GM21526 (cell line): ENCODE results near the gene ZNF710.

ENCODE experiments used
- ATAC-seq: cut with Tn5 transposase; IDR thresholded peaks from one replicate; pipeline ENCODE4 v1.9.1; 2021; ENCODE audit warnings: moderate library complexity; ENCODE audit not compliant: unreplicated experiment, low FRiP score

Gene ZNF710

DNA sequence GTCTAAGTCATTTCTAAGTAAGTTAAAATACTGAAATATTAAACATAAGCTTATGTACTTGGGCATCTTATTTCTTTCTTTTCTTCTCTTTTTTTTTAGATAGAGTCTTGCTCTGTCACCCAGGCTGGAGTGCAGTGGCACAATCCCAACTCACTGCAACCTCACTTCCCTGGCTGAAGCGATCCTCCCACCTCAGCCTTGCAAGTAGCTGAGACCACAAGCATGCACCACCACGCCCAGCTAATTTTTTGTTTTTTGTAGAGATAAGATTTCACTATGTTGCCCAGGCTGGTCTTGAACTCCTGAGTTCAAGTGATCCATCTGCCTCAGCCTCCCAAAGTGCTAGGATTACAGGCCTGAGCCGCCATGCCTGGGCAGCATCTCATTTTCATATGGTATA is 16.0 kb upstream of the ZNF710 start:
- no peak for ATAC-seq

GRCh38 chr15:89991312-89991711 is 9.8 kb upstream of the ZNF710 start:
- ATAC-seq = no peak

DNA sequence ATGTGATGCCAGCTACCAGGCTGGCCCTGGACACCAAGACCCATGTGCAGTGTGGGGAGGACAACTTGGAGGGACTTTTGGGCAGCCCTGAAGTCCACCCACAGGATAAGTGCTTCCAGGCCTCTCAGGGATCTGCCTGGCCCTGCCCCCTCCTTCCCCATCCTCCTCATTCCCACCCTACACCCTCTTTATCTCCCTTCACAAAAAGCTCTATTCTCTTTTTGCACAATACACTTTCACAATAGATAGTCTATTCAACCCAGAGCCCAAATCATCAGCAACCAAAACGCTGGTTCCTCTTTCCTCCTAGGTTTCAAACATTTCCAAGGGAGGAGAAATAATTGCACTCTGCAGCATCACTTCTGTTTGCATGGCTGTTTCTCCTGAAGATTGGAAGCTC is 7.8 kb upstream of the ZNF710 start:
- no peak for ATAC-seq

GRCh38 chr15:89997079-89997478 is 4.0 kb upstream of the ZNF710 start:
- ATAC-seq = no peak

DNA sequence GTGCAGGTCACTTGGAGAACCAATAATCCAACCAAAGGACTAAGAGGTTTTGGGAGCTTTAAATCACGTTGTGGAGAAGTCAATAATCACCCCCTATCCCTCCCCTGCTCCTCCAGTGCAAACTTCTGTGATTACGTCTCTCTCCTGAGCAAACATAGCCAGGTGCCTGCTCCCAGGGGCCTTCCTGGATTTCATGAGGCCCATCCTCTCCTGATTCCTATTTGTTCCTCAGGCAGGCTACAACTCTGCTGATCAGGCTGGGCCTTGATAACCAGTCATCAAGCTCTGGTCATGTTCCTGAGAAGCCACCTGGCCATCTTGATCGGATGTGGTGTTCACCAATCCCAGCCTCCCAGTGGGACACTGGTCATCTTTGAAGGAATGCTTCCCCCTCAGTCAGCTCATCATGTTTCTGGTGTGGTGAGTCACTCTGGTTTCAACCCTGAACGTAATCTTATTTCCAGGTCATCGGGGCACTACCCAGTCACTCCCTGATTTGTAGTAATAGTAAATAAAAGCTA is 2.9 kb upstream of the ZNF710 start:
- ATAC-seq = no peak

DNA sequence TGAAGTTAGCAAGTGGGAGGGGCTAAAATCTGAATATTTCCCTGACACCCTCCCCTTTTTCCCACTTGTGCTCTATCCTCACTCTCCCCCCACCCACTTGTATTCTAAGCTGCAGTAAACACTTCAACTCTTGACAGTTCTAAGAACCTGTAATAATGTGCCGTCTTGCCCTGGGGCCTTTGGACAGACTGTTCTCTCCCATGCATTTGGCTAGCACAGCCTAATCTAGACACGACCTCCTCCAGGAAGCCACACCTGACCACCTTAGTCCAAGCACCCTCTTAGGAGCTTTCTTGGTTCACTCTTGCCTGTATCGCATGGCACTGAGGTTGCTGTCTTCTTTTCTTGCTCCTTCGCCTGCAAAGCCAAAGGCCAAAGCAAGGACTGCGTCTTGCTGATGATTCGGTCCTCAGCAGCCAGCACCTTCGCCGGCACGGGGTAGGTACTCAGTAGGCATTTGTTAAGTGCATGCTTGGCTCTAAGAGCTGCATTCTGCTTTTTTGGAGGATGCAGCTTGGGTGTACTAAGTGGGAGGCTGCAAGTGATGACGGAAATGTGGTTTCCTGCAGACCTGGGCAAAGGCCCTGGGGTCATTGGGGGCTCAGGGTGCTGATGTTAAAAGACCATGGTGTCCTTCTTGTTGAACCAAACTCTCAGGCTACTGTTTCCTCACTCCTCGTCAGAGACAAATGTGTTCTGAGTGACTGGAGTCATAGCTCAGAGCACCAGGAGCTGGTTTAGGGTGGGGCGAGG is 2.0 kb upstream of the ZNF710 start:
- ATAC-seq = no peak

- no peak for ATAC-seq
Measured at GRCh38 chr15:89999676-90000185, 1.4 kb upstream of the ZNF710 start.

- ATAC-seq = no peak
Measured at GRCh38 chr15:90000186-90001001, 730 bp upstream of the ZNF710 start.

DNA sequence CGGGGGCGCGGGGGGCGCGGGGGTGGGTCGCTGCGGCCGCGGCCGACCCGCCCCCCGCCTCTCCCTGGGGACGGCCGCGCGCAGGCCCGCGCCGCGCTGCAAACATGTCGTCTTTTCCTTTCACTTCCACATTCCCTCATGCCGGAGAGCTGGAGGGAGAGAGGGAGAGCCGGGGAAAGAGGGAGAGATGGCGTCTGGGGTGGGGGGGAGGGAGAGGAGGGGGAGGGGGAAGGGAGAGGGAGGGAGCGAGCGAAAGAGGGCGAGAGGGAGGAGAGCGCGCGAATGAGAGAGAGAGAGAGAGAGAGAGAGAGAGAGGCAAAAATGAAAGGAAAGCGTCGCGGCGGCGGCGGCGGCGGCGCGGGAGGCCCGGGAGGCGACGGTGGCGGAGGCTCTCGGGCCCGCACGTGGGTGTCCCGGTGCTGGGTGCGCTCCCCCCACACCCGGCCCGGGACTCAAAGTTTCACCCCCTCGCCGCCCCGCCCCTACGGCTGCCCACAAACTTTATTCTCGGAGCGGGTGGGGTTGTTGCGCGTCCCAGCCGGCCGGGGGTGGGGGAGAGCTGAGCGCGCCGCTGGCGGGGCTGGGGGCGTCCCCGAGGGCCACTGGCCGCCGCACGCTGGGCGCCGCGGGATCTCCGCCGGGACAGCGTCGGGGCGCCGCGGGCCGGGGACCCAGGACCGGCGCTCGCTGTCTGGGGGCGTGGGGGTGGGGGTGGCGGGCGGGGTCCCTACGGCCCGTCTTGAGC is 731 bp downstream of the ZNF710 start:
- ATAC-seq = no peak

- ATAC-seq = no peak
Measured at GRCh38 chr15:90002428-90002844, 1.3 kb downstream of the ZNF710 start.

DNA sequence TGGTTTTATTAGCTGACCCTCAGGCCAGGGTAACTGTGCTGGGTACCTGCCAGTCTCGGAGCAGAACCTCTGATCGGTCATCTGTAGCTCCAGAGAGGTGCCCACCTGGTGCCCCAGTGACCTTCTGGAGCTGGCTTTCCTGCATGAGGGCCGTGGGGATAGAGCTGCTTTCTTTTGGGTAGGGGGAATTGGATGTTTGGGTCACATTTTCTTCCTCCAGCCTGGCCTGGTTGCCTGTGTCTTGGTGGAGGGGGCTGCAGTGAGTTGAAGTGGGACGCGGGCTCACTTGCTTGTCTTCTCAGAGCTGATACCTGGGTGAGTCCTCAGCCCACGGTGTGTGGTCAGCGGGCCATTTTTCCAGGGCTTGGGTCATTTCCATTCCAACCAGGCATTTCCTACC is 2.6 kb downstream of the ZNF710 start:
- no peak for ATAC-seq

GRCh38 chr15:90004252-90004651 is 3.1 kb downstream of the ZNF710 start:
- ATAC-seq = no peak

GRCh38 chr15:90004671-90005070 is 3.5 kb downstream of the ZNF710 start:
- ATAC-seq = no peak

GRCh38 chr15:90006217-90007075 is 5.3 kb downstream of the ZNF710 start:
- no peak for ATAC-seq

DNA sequence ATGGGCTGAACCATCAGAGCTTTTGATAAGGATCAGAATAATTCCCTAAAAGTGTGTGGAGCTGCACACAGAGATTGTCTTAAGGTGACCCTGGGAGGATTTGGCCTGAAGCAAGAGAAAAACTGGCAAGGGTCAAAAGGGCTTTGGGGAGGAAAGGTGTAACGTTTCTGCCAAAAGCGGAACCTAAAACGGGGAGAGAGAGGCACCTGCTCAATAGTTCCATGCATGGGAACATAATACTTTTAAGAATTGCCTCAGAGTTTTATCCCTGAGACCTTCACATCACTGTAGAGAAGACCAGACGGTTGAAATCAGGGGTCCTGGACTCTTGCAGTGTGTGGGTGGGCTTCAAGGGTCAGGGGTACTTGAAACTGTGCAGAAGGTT is 5.9 kb downstream of the ZNF710 start:
- no peak for ATAC-seq

- no peak for ATAC-seq
Measured at GRCh38 chr15:90008607-90009006, 7.5 kb downstream of the ZNF710 start.

- no peak for ATAC-seq
Measured at GRCh38 chr15:90009301-90010022, 8.3 kb downstream of the ZNF710 start.

GRCh38 chr15:90011705-90012104 is 10.6 kb downstream of the ZNF710 start:
- ATAC-seq = no peak

DNA sequence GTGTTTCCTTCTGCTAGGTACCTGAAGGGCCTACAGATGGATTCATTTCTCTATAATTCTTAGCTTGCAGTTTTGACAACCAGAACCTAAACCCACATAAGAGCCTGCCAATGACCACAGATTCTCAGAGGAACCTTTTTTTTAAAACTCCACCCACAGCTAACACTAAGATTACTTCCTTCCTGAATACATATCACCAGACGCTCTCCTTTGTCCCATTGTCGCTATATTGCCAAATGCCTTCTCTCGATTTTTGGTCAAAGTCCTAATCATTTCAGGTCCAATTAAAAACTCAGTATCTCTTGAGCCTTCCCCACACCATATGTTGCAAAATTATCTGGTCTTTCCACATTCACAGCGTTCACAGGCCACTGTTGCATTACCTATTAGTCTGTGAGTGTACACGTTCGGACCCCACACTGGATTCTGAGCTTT is 12.4 kb downstream of the ZNF710 start:
- no peak for ATAC-seq
